HepG2 (cell line): ENCODE results near the gene ITCH. TPM values are rescaled to one million over a fixed set of nuclear protein-coding genes. Genes with fewer than 3 reads are reported as not detected.

Source experiments
- ATAC-seq: fragments of 200-7000 bp; cut with Tn5 transposase; 3 replicates; pipeline ENCODE4 v1.9.1; 2020; ENCODE audit warnings: mild to moderate bottlenecking, moderate library complexity
- BruUV-seq: library from RNA; stranded (reverse); fragments of 400-500 nt; replicated peaks from 2 replicates; lab custom pipeline; 2021; lab: Mats Ljungman, UMichigan
- CTCF ChIA-PET: fragments of 300-600 bp; formaldehyde crosslinking; extraction: SDS; loops from one replicate; lab custom pipeline; 2021; ENCODE audit warnings: low total read pairs, inconsistent platforms, low intra/inter-chr PET ratio; lab: Yijun Ruan, JAX
- POLR2A ChIA-PET: fragments of 350-600 bp; sonication (Branson Sonifier 250); formaldehyde crosslinking; loops from one replicate; lab custom pipeline; 2020; ENCODE audit warnings: antibody characterized with exemption, inconsistent platforms; lab: Yijun Ruan, JAX
- DNase-seq: peaks from one replicate; pipeline ENCODE4 v3.0.0-alpha.2; 2015; ENCODE audit warnings: low spot score
- FAIRE-seq: peaks from 3 replicates; lab custom pipeline; 2011; peaks lifted over from hg19 to GRCh38; lab: Jason Lieb, UNC
- H2AFZ ChIP-seq: one replicate; pipeline ENCODE4 v1.6.1; 2011; ENCODE audit warnings: low read length, inconsistent platforms
- H3K27ac ChIP-seq: fragments of 300-600 bp; 3 replicates; pipeline ENCODE4 v1.8.0; 2011; ENCODE audit warnings: mixed run types, mild to moderate bottlenecking, mixed read lengths, low read length, inconsistent platforms; ENCODE audit not compliant: insufficient read depth; ENCODE audit errors: extremely low read length
- H3K27me3 ChIP-seq, 2 experiments: fragments of 200-600 bp in 1 of 2; 2 replicates in 1 of 2; 3 replicates in 1 of 2; pipeline versions ENCODE4 v1.6.0 to v1.8.0; 2011; ENCODE audit warnings: low read length in 2 of 2, mild to moderate bottlenecking in 2 of 2, moderate library complexity in 2 of 2, inconsistent platforms in 1 of 2; ENCODE audit not compliant: insufficient read depth in 2 of 2, control insufficient read depth in 1 of 2
- H3K36me3 ChIP-seq, 2 experiments: fragments of 200-600 bp in 1 of 2; replicated peaks in 1 of 2; 2 replicates in 1 of 2; 3 replicates in 1 of 2; pipeline versions ENCODE4 v1.5.1 to v1.8.0; 2011; ENCODE audit warnings: low read length in 2 of 2, inconsistent platforms in 1 of 2; ENCODE audit not compliant: insufficient read depth in 2 of 2, control insufficient read depth in 1 of 2
- H3K4me1 ChIP-seq: 2 replicates; pipeline ENCODE4 v1.5.1; 2012; ENCODE audit warnings: low read length, inconsistent platforms; ENCODE audit not compliant: insufficient read depth
- H3K4me2 ChIP-seq: 2 replicates; pipeline ENCODE4 v1.6.0; 2011; ENCODE audit warnings: low read depth, low read length, inconsistent platforms
- H3K4me3 ChIP-seq, 3 experiments: fragments of 200-600 bp in 1 of 3; sonication (generic), shearing (Covaris generic) in 1 of 3; replicated peaks in 1 of 3; 2 replicates each; pipeline ENCODE4 v1.5.1; 2011 to 2016; ENCODE audit warnings: low read length in 3 of 3, inconsistent platforms in 2 of 3, low read depth in 2 of 3, mild to moderate bottlenecking in 2 of 3, control low read depth in 1 of 3, mixed read lengths in 1 of 3; ENCODE audit not compliant: insufficient read depth in 1 of 3
- H3K79me2 ChIP-seq: one replicate; pipeline ENCODE4 v1.6.1; 2011; ENCODE audit warnings: low read length, inconsistent platforms; ENCODE audit not compliant: insufficient read depth
- H3K9ac ChIP-seq: 2 replicates; pipeline ENCODE4 v1.6.0; 2011; ENCODE audit warnings: mild to moderate bottlenecking, low read depth, low read length, inconsistent platforms; ENCODE audit not compliant: insufficient read depth
- H3K9me3 ChIP-seq: 2 replicates; pipeline ENCODE4 v1.5.1; 2012; ENCODE audit warnings: mild to moderate bottlenecking, low read length
- H4K20me1 ChIP-seq: 2 replicates; pipeline ENCODE4 v1.6.0; 2011; ENCODE audit warnings: inconsistent platforms, mild to moderate bottlenecking, low read length, moderate library complexity; ENCODE audit not compliant: insufficient read depth
- CEBPB ChIP-seq: IDR thresholded peaks from 2 replicates; pipeline ENCODE4 v1.6.1; 2011; ENCODE audit warnings: low read depth, low read length, improper control_type of control experiment, borderline replicate concordance
- ELF3 ChIP-seq: IDR thresholded peaks from 2 replicates; pipeline ENCODE4 v1.6.1; 2016; ENCODE audit warnings: missing genetic modification reagents, missing compliant biosample characterization
- PBX3 ChIP-seq: sonication (generic); formaldehyde crosslinking; IDR thresholded peaks from 2 replicates; pipeline ENCODE4 v1.8.1; 2023; ENCODE audit warnings: missing genetic modification reagents, inconsistent platforms, borderline replicate concordance
- POLR2AphosphoS2 ChIP-seq: IDR thresholded peaks from 2 replicates; pipeline ENCODE4 v1.6.1; 2011; ENCODE audit warnings: low read depth, low read length, improper control_type of control experiment
- SRY ChIP-seq: sonication (generic); formaldehyde crosslinking; IDR thresholded peaks from 2 replicates; pipeline ENCODE4 v1.8.0; 2022; ENCODE audit warnings: mild to moderate bottlenecking, missing genetic modification reagents
- ZBTB49 ChIP-seq: sonication (generic); formaldehyde crosslinking; IDR thresholded peaks from 2 replicates; pipeline ENCODE4 v1.4.0; 2020; ENCODE audit warnings: missing genetic modification reagents, borderline replicate concordance
- ZFP62 ChIP-seq: sonication (generic); formaldehyde crosslinking; IDR thresholded peaks from 2 replicates; pipeline ENCODE4 v1.4.0; 2020; ENCODE audit warnings: missing genetic modification reagents
- ZFP91 ChIP-seq: sonication (generic); formaldehyde crosslinking; IDR thresholded peaks from 2 replicates; pipeline ENCODE4 v1.9.0; 2022; ENCODE audit warnings: missing genetic modification reagents, mild to moderate bottlenecking, borderline replicate concordance
- ZNF121 ChIP-seq: sonication (generic); formaldehyde crosslinking; IDR thresholded peaks from 2 replicates; pipeline ENCODE4 v1.5.0; 2020; ENCODE audit warnings: mild to moderate bottlenecking, missing genetic modification reagents
- ZNF274 ChIP-seq: sonication (generic); formaldehyde crosslinking; IDR thresholded peaks from 2 replicates; pipeline ENCODE4 v1.5.1; 2020; ENCODE audit warnings: mild to moderate bottlenecking, missing genetic modification reagents
- ZNF296 ChIP-seq: sonication (generic); formaldehyde crosslinking; conservative IDR thresholded peaks from 2 replicates; pipeline ENCODE4 v1.5.0; 2020; ENCODE audit warnings: mild to moderate bottlenecking, missing genetic modification reagents
- ZNF546 ChIP-seq: sonication (generic); formaldehyde crosslinking; conservative IDR thresholded peaks from 2 replicates; pipeline ENCODE4 v1.8.1; 2023; ENCODE audit warnings: mild to moderate bottlenecking, missing genetic modification reagents
- ZNF607 ChIP-seq: sonication (generic); formaldehyde crosslinking; IDR thresholded peaks from 2 replicates; pipeline ENCODE4 v1.5.1; 2020; ENCODE audit warnings: missing genetic modification reagents, mild to moderate bottlenecking, borderline replicate concordance
- ZSCAN22 ChIP-seq: sonication (generic); formaldehyde crosslinking; IDR thresholded peaks from 2 replicates; pipeline ENCODE4 v1.4.0; 2020; ENCODE audit warnings: mild to moderate bottlenecking, missing genetic modification reagents
- WGBS: methylation state at CpG from one replicate; pipeline ENCODE4 v1.1.6; 2017; ENCODE audit warnings: low lambda C conversion rate; 5-methylcytosine and 5-hydroxymethylcytosine counted together
- in situ Hi-C: cut with HindIII; loops from 2 replicates; pipeline ENCODE4 v1.10.0; 2017; ENCODE audit warnings: low pct_unique_long_range_greater_than_20kb; ENCODE audit not compliant: extremely low pct_ligation_motif_present
- intact Hi-C: fragments of 100-400 bp; cut with micrococcal nuclease; formaldehyde crosslinking; loops from one replicate; pipeline ENCODE4 v1.10.0; 2022; ENCODE audit not compliant: unreplicated experiment
- polyA plus RNA-seq, 8 experiments: library from polyadenylated mRNA; depleted of rRNA in 3 of 8; stranded (reverse) in 7 of 8; unstranded in 1 of 8; fragments of >200 nt; fragmentation: Illumina TruSeq in 4 of 8; extraction: Trizol in 4 of 8; gene quantifications; 2 replicates each; pipeline versions ENCODE4 v1.2.1 to v1.2.3, GENCODE V29; 2011 to 2016; ENCODE audit warnings: low read depth in 4 of 8, missing spikeins in 1 of 8, mixed read lengths in 1 of 8; ENCODE audit not compliant: insufficient read depth in 1 of 8
- total RNA-seq, 5 experiments: library from RNA; depleted of rRNA; stranded (reverse); fragments of >200 nt; fragmentation: Illumina TruSeq; extraction: Trizol; gene quantifications; 2 replicates each; pipeline ENCODE4 v1.2.3, GENCODE V29; 2016; ENCODE audit warnings: low read depth in 1 of 5

The ITCH gene
- total and polyA plus RNA-seq, 2 of the 13 experiments (the other 11 are each of a cell fraction or from before 2014, with no cell fraction given), result 20.5 to 112 TPM

GRCh38 chr20:34541917-34542316 lies 178.8 kb downstream of the ITCH start:
- no peak overlapping the region for H3K4me2 ChIP-seq
- intact Hi-C loops, result no loop called here
- no peak for TF ChIP-seq ZNF607 (CRISPR knock-in tag)
- TF ChIP-seq POLR2AphosphoS2, result peak; percentile 30; the same call in 1 of the 2 replicates
- ATAC-seq (no peak), DNase-seq (no peak), FAIRE-seq (no peak)
- H3K27me3 ChIP-seq, result no peaks in the 10 kb centered on the region
- POLR2A ChIA-PET, result no interaction called here
- peaks cover 26 to 50% of the 10 kb centered on the region in 2 experiments for H3K36me3 ChIP-seq
- no peak overlapping the region for H3K4me3 ChIP-seq
- no TSS peak for BruUV-seq
- no peaks in the 10 kb centered on the region for H3K79me2 ChIP-seq
- H3K4me1 ChIP-seq, result peaks cover 19% of the 10 kb centered on the region
- no peak overlapping the region for H3K27ac ChIP-seq
- 94% methylated on average over 16 of the region's 16 CpGs for WGBS
- no peak overlapping the region for H3K9ac ChIP-seq
- H2AFZ ChIP-seq, result no peak overlapping the region
- H3K9me3 ChIP-seq, result no peaks in the 10 kb centered on the region
- CTCF ChIA-PET, result no interaction called here
- in situ Hi-C loops, result no loop called here
- 0 out of 2 replicates have a peak, but pooled peaks cover 4% of the 10 kb centered on the region for H4K20me1 ChIP-seq

GRCh38 chr20:34542439-34542838 lies 179.4 kb downstream of the ITCH start:
- Histone ChIP-seq H3K9me3 (no peaks in the 10 kb centered on the region), H3K27ac (no peak overlapping the region), H3K4me2 (no peak overlapping the region), H3K36me3 (peaks cover 22 to 45% of the 10 kb centered on the region in 2 experiments), H3K27me3 (no peaks in the 10 kb centered on the region), H2AFZ (no peak overlapping the region), H3K4me1 (peaks cover 19% of the 10 kb centered on the region), H3K79me2 (no peaks in the 10 kb centered on the region), H4K20me1 (0 out of 2 replicates have a peak, but pooled peaks cover 4% of the 10 kb centered on the region), H3K4me3 (no peak overlapping the region), H3K9ac (no peak overlapping the region)
- 97% methylated on average over 6 of the region's 6 CpGs for WGBS
- DNase-seq (no peak), ATAC-seq (no peak), FAIRE-seq (no peak)
- ChIA-PET POLR2A (interaction anchor here (0.6 kb wide), 1 partner anchor 51 kb away, joined by 3 read pairs; no protein-coding TSS in a partner anchor), CTCF (no interaction called here)
- in situ Hi-C loops (no loop called here), intact Hi-C loops (no loop called here)
- BruUV-seq, result no TSS peak
- TF ChIP-seq SRY (CRISPR knock-in tag) (0 out of 2 replicates have a peak, but pooled peaks have one; percentile 39), ZNF121 (CRISPR knock-in tag) (no peak), ZNF274 (CRISPR knock-in tag) (no peak), ZNF296 (CRISPR knock-in tag) (no peak), ZNF546 (CRISPR knock-in tag) (no peak), ELF3 (CRISPR knock-in tag) (no peak), ZFP91 (CRISPR knock-in tag) (0 out of 2 replicates have a peak, but pooled peaks have one; percentile 40), ZSCAN22 (CRISPR knock-in tag) (no peak), PBX3 (no peak), CEBPB (peak; percentile 70), ZBTB49 (CRISPR knock-in tag) (no peak), ZFP62 (no peak)
